Stimulated activated CD4-positive, alpha-beta T cell treated with anti-CD3 and anti-CD28 coated beads, Interleukin-12 subunit alpha, Interleukin-12 subunit beta, amount 100 ng/mL, for 24 hours (primary cell): Measurements from ENCODE around the gene PCNP.
"Not testable (repeated sequence)": the region's sequence is repeated elsewhere in the genome, so short reads cannot be mapped to it uniquely, and the experiment has no call there.

Experiments
- DNase-seq, 2 experiments: peaks; one replicate each; pipeline ENCODE4 v3.0.0-alpha.2; 2020; ENCODE audit warnings: low read depth in 2 of 2

PCNP gene

DNA sequence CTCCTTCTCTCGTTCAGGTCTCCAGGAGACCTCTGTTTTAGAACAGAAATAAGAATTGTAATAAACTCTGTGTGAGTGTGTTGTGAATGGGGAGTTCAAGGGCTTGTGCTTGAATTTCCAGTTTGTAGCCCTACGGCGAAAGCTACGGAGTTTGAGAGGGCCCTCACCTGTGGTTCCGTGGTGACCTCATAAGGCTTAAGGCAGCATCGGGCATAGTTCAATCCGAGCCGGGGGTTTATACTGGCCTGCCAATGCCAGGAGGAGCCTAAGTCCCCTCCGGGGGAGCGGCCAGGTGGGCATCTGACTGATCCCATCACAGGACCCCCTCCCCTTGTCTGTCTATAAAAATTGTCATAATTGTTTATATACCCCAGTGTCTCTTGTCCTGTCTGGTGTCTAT, 59.2 kb downstream of the PCNP start:
- DNase-seq, result no peak

DNA sequence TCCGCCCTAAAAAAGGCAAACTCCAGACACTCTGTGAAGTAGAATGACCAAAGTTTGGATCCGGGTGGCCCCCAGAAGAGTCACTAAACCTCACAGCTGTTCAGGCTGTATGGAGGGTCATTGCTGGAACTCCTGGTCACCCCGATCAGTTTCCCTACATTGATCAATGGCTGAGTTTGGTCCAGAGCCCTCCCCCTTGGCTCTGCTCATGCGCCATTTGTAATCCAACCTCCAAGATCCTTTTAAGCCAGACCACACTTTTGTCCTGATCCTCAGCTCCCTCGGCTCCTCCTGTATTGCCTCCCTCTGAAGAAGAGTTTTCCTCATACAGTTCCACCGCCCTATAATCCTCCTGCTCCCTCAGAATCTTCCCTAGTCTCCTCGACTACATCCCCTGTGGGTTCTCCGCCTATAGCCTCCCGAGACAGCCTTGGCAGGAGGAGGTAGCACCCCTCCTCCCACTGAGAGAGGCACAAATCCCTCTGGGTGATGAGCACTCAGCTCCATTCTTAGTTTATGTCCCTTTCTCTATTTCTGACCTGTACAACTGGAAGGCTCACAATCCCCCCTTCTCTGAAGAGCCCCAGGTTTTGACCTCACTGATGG, 60.7 kb downstream of the PCNP start:
- no peak for DNase-seq

DNA sequence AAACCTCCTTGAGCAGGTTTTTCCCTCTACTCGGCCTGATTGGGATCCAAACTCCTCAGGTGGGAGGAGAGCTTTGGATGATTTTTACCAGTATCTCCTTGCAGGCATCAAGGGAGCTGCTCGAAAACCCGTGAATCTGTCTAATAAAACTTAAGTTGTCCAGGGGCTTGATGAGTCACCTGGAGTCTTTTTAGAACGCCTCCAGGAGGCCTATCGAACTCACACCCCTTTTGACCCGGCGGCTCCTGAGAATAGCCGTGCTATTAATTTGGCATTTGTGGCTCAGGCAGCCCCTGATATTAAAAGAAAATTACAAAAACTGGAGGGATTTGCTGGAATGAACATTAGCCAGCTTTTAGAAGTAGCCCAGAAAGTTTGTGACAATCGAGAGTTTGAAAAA, 61.4 kb downstream of the PCNP start:
- DNase-seq, result no peak

DNA sequence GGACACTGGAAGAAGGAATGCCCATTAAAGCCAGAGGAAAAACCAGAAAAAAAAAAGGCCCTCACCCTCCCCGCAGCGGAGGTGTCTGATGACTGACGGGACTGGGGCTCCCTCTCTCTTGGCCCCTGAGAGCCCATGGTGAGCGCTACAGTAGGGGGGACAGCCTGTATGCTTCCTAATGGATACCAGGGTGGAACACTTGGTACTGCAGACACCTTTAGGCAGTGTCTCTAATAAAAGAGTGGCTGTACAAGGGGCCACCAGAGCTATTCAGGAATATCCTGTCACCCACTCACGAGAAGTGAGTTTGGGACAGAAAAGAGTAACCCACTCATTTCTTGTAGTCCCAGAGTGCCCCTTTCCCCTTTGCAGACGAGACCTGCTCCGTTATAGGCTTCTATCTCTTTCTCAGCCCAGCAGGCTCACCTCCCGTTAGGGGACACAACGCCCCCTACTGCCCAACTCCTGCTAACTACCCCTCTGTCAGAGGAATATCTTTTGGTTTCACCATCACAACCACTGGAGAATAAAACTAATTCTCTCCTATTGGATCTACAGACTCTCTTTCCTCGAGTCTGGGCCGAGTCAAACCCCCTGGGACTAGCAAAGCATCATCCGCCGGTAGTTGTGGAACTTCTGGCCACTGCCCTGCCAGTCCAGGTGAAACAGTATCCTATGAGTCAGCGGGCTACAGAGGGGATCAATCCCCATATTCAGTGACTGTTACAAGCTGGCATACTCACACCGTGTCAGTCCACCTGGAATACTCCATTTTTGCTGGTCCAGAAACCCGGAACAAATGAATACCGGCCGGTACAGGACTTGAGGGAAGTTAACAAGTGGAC, 62.2 kb downstream of the PCNP start:
- DNase-seq, result peak; percentile 37 to 70

DNA sequence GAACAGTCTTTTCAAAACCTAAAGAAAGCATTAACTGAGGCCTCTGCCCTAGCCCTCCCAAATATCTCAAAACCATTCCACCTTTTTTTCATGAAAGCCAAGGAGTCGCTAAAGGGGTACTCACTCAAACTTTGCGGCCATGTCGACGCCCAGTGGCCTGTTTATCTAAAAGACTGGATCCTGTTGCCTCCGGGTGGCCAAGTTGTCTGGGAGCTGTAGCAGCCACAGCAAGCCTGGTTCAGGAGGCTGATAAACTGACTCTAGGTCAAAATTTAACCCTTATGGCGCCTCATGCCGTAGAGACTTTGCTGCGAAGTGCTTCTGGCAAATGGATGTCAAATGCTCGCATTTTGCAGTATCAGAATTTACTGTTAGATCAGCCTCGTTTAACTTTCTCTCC, 63.5 kb downstream of the PCNP start:
- DNase-seq, result no peak

DNA sequence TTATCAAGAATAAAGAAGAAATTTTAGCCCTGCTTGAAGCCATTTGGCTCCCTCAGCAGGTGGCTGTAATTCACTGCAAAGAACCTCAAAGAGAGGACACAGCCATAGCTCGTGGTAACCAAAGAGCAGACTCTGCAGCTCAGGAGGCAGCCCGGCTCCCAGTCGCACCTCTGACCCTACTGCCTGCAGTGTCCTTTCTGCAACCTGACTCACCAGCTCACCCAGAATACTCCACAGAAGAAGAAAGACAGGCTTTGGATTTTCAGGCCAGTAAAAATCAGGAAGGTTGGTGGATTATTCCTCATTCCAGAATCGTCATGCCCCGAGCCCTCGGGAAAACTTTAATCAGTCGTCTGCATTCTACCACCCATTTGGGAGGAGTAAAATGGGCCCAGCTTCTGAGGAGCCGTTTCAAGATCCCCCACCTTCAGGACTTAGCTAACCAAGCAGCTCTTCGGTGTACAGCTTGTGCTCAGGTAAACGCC, 64.3 kb downstream of the PCNP start:
- no peak for DNase-seq

DNA sequence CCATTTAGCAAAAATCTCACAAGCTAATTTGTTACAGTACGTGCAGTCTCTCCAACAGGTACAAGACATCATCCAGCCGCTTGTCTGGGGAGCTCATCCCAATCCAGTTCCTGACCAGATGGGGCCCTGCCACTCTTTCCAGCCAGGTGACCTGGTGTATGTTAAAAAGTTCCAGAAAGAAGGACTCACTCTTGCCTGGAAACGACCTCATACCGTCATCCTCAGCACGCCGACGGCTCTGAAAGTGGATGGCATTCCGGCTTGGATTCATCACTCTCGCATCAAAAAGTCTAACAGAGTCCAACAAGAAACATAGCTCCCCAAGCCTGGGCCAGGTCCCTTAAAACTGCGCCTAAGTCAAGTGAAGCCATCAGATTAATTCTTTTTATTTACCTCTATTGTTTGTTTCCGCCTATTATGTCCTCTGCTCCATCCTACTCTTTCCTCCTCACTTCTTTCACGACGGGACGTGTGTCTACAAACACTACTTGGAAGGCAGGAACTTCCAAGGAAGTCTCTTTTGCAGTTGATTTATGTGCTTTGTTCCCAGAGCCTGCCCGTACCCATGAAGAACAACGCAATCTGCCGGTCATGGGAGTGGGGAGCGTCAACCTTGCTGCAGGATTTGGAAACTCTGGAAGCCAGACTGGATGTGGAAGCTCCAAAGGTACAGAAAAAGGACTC, 65.4 kb downstream of the PCNP start:
- no peak for DNase-seq

DNA sequence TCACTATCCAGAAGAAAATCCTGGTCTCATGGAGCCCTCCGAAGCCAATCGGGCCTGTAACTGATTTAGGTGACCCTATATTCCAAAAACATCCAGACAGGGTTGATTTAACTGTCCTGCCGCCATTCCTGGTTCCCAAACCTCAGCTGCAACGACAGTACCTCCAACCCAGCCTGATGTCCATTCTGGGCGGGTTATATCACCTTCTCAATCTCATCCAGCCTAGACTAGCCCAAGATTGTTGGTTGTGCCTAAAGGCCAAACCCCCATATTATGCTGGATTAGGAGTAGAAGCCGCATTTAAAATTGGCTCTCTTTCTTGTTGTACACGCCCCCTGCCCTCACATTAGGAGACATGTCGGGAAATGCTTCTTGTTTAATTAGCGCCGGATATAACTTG, 66.3 kb downstream of the PCNP start:
- DNase-seq, result no peak

DNA sequence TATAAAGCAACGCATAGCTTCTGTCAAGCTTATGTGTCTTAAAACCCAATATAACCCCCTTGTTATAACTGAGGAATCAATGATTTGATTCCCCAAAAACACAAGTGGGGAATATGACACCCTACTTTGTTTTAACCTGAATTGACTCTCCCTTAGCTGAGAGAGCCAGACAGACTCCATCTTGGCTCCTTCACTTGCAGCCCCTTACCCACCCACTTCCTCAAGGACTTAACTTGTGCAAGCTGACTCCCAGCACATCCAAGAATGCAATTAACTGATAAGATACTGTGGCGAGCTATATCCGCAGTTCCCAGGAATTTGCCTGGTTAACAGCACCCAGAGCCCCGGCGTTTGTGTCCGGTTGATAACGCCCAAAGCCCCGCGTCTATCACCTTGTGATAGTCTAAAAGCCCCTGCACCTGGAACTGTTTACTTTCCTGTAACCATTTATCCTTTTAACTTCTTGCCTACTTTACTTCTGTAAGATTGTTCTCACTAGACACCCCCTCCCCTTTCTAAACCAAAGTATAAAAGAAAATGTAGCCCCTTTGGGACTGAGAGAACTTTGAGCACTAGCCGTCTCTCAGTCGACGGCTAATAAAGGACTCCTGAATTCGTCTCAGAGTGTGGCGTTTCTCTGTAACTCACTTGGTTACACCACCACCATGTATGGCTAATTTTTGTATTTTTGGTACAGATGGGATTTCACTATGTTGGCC, 67.6 kb downstream of the PCNP start:
- not testable (repeated sequence) for DNase-seq

DNA sequence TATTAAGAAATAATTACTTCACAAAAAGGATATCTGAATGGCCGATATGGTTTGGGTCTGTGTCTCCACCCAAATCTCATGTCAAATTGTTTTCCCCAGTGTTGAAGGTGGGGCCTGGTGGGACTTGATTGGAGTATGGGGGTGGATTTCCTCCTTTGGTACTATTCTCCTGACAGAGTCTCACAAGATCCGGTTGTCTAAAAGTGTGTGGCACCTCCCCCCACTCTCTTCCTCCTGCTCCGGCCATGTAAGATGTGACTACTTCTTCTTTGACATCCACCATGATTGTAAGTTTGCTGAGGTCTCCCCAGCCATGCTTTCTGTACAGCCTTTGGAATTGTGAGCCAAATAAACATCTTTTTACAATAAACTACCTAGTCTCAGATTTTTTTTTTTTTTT, 68.5 kb downstream of the PCNP start:
- DNase-seq, result no peak

DNA sequence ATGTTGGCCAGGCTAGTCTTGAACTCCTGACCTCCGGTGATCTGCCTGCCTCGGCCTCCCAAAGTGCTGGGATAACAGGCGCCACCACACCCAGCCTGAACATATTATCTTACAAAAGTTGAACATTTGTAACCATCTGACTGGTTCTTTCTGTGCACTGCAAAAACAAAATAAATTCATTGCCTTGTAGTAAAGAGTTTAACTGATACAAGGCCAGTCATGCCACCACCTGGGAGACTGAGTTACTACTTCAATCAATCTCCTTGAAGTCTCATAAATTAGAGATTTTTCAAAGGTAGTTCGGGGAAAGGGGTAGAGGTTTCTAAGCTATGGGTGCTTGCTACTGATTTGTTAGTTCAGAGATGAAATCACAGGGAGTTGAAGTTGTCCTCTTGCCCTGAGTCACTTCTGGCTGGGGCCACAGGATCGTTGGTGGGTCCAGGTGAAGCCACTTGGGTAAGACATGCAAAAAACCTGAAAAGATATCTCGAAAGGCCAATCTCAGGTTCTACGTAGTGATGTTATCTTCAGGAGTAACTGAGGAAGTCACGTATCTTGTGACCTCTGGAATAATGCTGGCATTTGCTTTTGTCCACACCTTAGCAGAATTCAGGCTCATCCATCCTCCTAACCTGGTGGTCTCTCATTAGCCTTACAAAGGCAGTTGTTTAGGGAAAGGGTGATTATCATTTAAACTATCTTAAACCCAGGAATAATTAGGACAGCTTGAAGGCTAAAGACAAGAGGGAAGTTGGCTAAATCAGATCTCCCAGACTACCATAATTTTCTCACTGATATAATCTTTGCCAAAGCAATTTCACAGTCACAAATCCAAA, 69.2 kb downstream of the PCNP start:
- no peak for DNase-seq
